Measurements from ENCODE around the gene HVCN1.

Gene HVCN1

GRCh38 chr12:110676171-110676570 lies 12.7 kb downstream of the HVCN1 start:
- TF ChIP-seq CTCF (IDR thresholded peaks at IDR 0.05) = no peak
- Histone ChIP-seq H3K4me3 (ENCODE audit: low read depth, low read length) (no peak overlapping the region), H3K36me3 (ENCODE audit: control insufficient read depth, insufficient read depth, low read length) (no peaks in the 10 kb centered on the region), H3K4me1 (no peaks in the 10 kb centered on the region), H3K27me3 (ENCODE audit: control insufficient read depth, insufficient read depth, low read length) (no peaks in the 10 kb centered on the region), H3K27ac (no peak overlapping the region), H3K79me2 (no peaks in the 10 kb centered on the region), H3K9me3 (ENCODE audit: control insufficient read depth, low read length) (no peaks in the 10 kb centered on the region), H2AFZ (no peak overlapping the region), H3K9ac (no peak overlapping the region), H3K4me2 (ENCODE audit: low read length) (no peak overlapping the region)

GRCh38 chr12:110670161-110670701 lies 18.7 kb downstream of the HVCN1 start:
- Histone ChIP-seq H3K4me1 (no peaks in the 10 kb centered on the region), H3K9ac (no peak overlapping the region), H3K4me2 (ENCODE audit: low read length) (no peak overlapping the region), H3K4me3 (ENCODE audit: low read depth, low read length) (no peak overlapping the region), H2AFZ (no peak overlapping the region), H3K36me3 (ENCODE audit: control insufficient read depth, insufficient read depth, low read length) (no peaks in the 10 kb centered on the region), H3K27me3 (ENCODE audit: control insufficient read depth, insufficient read depth, low read length) (no peaks in the 10 kb centered on the region), H3K9me3 (ENCODE audit: control insufficient read depth, low read length) (no peaks in the 10 kb centered on the region), H3K27ac (no peak overlapping the region), H3K79me2 (no peaks in the 10 kb centered on the region)
- TF ChIP-seq CTCF (IDR thresholded peaks at IDR 0.05) = no peak

GRCh38 chr12:110669193-110669502 lies 19.8 kb downstream of the HVCN1 start:
- Histone ChIP-seq H2AFZ (no peak overlapping the region), H3K4me1 (no peaks in the 10 kb centered on the region), H3K27ac (no peak overlapping the region), H3K36me3 (ENCODE audit: control insufficient read depth, insufficient read depth, low read length) (no peaks in the 10 kb centered on the region), H3K4me3 (ENCODE audit: low read depth, low read length) (no peak overlapping the region), H3K27me3 (ENCODE audit: control insufficient read depth, insufficient read depth, low read length) (no peaks in the 10 kb centered on the region), H3K4me2 (ENCODE audit: low read length) (no peak overlapping the region), H3K79me2 (no peaks in the 10 kb centered on the region), H3K9me3 (ENCODE audit: control insufficient read depth, low read length) (peaks cover 2% of the 10 kb centered on the region), H3K9ac (no peak overlapping the region)
- no peak for TF ChIP-seq CTCF (IDR thresholded peaks at IDR 0.05)

GRCh38 chr12:110668480-110669192 lies 20.3 kb downstream of the HVCN1 start:
- Histone ChIP-seq H3K27me3 (ENCODE audit: control insufficient read depth, insufficient read depth, low read length) (no peaks in the 10 kb centered on the region), H3K79me2 (no peaks in the 10 kb centered on the region), H3K9me3 (ENCODE audit: control insufficient read depth, low read length) (peaks cover 2% of the 10 kb centered on the region), H3K36me3 (ENCODE audit: control insufficient read depth, insufficient read depth, low read length) (no peaks in the 10 kb centered on the region), H3K4me3 (ENCODE audit: low read depth, low read length) (no peak overlapping the region), H3K4me1 (no peaks in the 10 kb centered on the region), H3K4me2 (ENCODE audit: low read length) (no peak overlapping the region), H2AFZ (no peak overlapping the region), H3K9ac (no peak overlapping the region), H3K27ac (no peak overlapping the region)
- no peak for TF ChIP-seq CTCF (IDR thresholded peaks at IDR 0.05)

GRCh38 chr12:110667671-110668070 lies 21.2 kb downstream of the HVCN1 start:
- Histone ChIP-seq H3K4me3 (ENCODE audit: low read depth, low read length) (no peak overlapping the region), H3K4me2 (ENCODE audit: low read length) (no peak overlapping the region), H3K27ac (no peak overlapping the region), H2AFZ (no peak overlapping the region), H3K79me2 (no peaks in the 10 kb centered on the region), H3K9me3 (ENCODE audit: control insufficient read depth, low read length) (peaks cover 2% of the 10 kb centered on the region), H3K36me3 (ENCODE audit: control insufficient read depth, insufficient read depth, low read length) (no peaks in the 10 kb centered on the region), H3K4me1 (no peaks in the 10 kb centered on the region), H3K9ac (no peak overlapping the region), H3K27me3 (ENCODE audit: control insufficient read depth, insufficient read depth, low read length) (no peaks in the 10 kb centered on the region)
- no peak for TF ChIP-seq CTCF (IDR thresholded peaks at IDR 0.05)

Data from parathyroid adenoma (tissue), 2 donors.